Measurements from ENCODE around the gene EFCAB13.

DNA sequence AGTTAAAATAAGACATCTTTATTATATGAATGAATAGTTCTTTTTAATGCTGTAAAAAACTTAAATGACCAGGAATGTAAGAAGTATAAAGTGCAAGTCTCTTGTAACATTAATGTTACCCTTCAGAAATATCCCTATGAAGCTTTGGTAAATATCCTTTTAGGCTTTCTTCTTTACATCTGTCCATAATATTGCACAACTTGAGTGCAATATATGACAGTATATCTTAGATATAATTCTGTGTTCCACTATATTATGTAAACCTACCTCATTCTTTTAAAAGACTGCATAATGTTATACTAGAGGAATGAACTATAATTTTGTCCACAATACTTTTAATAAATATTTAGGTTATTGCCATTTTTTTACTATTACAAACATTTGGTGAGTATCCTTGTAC lies 81.1 kb downstream of the EFCAB13 start:
- TF ChIP-seq, protein P1, sequence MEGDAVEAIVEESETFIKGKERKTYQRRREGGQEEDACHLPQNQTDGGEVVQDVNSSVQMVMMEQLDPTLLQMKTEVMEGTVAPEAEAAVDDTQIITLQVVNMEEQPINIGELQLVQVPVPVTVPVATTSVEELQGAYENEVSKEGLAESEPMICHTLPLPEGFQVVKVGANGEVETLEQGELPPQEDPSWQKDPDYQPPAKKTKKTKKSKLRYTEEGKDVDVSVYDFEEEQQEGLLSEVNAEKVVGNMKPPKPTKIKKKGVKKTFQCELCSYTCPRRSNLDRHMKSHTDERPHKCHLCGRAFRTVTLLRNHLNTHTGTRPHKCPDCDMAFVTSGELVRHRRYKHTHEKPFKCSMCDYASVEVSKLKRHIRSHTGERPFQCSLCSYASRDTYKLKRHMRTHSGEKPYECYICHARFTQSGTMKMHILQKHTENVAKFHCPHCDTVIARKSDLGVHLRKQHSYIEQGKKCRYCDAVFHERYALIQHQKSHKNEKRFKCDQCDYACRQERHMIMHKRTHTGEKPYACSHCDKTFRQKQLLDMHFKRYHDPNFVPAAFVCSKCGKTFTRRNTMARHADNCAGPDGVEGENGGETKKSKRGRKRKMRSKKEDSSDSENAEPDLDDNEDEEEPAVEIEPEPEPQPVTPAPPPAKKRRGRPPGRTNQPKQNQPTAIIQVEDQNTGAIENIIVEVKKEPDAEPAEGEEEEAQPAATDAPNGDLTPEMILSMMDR (IDR thresholded peaks at IDR 0.05): no peak
- no peak for TF ChIP-seq POLR2A (IDR thresholded peaks at IDR 0.05)
